GM10266 (cell line): Measurements from ENCODE around the gene PIF1.

Source experiments
- DNase-seq: peaks from one replicate; pipeline ENCODE4 v3.0.0; 2012; ENCODE audit errors: extremely low spot score
- TF ChIP-seq, protein P1 (sequence below): IDR thresholded peaks from 2 replicates; pipeline ENCODE4 v1.5.1; 2012; ENCODE audit warnings: mild to moderate bottlenecking, low read depth; ENCODE audit not compliant: control insufficient read depth, insufficient read depth; ENCODE audit errors: missing control alignments

The PIF1 gene

DNA sequence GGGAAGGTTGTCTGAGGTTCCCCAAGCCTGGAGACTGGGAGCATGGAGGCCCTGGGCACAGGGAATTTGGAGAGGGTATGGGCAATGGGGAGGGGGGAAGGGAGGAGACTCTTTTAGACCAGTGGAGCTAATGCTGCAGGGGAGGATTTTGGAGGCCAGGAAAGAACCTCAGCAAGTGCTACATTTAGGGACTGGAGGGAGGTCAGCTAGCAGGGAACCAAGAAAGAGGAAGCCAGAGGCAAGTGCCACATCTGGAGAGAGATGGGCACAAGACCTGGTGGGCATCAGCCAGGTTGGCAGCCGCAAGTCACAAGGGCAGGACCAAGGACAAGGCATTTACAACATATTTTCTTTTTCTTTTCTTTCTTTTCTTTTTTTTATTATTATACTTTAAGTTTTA is 37.0 kb upstream of the PIF1 start:
- TF ChIP-seq, protein P1, sequence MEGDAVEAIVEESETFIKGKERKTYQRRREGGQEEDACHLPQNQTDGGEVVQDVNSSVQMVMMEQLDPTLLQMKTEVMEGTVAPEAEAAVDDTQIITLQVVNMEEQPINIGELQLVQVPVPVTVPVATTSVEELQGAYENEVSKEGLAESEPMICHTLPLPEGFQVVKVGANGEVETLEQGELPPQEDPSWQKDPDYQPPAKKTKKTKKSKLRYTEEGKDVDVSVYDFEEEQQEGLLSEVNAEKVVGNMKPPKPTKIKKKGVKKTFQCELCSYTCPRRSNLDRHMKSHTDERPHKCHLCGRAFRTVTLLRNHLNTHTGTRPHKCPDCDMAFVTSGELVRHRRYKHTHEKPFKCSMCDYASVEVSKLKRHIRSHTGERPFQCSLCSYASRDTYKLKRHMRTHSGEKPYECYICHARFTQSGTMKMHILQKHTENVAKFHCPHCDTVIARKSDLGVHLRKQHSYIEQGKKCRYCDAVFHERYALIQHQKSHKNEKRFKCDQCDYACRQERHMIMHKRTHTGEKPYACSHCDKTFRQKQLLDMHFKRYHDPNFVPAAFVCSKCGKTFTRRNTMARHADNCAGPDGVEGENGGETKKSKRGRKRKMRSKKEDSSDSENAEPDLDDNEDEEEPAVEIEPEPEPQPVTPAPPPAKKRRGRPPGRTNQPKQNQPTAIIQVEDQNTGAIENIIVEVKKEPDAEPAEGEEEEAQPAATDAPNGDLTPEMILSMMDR = no peak

DNA sequence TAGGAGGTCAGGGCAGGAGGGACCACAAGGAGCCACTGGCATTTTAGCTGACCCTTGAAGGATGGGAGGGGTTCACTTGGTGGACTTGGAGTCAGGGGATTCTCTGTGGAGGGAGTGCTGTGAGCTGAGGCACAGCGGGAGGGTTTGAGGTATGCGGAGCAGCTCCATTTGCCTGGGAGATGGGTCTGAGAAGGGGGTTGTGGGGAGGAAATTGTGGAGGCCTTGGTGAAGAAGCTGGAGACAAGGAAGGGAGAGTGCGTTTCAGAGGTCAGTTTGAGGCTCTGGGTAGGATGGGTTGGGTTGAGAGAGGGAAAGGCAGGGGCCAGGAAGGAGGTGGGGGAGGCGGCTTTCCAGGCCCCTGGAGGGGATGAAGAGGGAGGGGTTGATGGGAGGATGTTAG is 36.5 kb upstream of the PIF1 start:
- no peak for DNase-seq
- TF ChIP-seq, protein P1 = no peak

More for the DNA sequence above, 37.0 kb upstream of the PIF1 start:
- no peak for DNase-seq

DNA sequence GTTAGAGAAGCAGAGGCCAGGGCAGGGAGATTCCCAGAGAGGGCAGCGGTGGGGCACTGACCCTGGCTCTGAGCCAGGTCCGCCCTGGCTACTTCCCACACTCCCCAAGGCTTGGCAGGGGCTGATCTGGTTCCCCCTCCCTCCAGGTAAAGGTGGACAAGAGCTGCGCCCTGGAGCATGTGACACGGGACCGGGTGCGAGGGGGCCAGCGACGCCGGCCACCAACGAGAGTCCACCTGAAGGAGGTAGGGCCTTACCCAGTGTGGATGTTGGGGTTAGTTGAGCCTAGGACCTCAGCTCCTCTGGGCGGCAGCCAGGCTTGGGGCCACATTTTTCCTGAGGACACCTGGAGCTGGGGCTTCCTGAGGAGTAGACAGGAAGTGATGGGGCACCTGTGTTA is 35.9 kb upstream of the PIF1 start:
- TF ChIP-seq, protein P1 = no peak
- no peak for DNase-seq

DNA sequence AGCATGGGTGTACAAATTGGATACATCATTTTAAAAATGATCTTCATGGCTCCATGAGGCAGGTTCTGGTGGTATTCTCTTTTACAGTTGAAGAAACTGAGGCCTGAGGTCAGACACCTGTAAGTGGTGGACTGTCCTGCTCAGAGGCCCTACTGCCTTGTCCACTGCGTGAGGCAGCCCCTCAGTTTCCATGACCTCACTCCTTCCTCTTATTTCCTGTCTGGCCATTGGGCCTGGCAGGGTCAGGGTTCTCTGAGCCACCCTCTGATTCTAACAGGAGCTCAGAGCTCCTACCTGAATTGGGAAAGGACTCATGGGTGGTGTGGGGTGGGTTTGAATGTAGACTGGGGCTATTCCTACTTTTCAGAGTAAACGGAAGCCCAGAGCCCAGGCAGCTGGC is 33.8 kb upstream of the PIF1 start:
- TF ChIP-seq, protein P1 = no peak
- no peak for DNase-seq

DNA sequence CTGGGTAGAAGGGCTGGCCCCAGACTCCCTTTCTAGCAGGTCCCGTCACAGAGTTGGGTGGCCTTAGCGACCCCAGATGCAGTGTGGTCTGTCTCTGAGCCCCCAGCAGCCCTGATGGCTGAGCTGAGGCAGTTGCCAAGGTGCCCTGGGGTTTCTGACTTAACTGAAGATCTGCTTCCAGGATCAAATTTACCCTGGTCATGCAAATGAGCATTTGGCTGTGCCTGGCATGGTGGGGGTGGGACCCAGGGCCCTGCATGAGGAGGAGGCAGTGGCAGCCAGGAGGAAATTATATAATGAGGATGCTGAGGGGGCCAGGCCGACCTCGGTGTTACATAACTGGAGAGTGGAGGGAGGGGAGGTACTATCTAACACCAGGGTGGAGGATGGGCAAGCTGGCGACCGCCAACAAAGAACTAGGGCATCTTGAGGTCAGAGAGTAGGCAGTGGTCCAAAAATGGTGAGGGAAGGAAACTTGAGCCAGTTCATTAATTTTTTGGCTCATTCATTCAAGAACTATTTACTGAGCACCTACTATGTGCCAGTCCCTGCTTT is 32.7 kb upstream of the PIF1 start:
- TF ChIP-seq, protein P1 = no peak
- DNase-seq = no peak

DNA sequence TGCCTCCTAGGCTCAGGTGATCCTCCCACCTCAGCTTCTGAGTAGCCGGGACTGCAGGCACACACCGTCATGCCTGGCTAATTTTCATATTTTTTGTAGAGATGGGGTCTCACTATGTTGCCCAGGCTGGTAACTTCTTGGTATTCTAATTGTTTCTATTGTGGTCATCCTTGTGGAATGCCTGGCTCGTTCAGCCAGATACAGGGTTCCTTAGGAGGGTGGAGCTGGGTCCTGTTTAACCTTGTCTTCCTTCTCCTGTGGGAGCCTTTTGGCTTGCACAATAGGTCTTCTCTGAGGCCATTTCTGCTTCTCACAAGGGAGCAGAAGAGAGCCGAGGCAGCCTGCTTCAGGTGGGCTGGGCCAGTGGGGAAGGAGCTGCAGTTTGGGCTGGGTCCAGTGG is 32.0 kb upstream of the PIF1 start:
- TF ChIP-seq, protein P1 = no peak
- no peak for DNase-seq

DNA sequence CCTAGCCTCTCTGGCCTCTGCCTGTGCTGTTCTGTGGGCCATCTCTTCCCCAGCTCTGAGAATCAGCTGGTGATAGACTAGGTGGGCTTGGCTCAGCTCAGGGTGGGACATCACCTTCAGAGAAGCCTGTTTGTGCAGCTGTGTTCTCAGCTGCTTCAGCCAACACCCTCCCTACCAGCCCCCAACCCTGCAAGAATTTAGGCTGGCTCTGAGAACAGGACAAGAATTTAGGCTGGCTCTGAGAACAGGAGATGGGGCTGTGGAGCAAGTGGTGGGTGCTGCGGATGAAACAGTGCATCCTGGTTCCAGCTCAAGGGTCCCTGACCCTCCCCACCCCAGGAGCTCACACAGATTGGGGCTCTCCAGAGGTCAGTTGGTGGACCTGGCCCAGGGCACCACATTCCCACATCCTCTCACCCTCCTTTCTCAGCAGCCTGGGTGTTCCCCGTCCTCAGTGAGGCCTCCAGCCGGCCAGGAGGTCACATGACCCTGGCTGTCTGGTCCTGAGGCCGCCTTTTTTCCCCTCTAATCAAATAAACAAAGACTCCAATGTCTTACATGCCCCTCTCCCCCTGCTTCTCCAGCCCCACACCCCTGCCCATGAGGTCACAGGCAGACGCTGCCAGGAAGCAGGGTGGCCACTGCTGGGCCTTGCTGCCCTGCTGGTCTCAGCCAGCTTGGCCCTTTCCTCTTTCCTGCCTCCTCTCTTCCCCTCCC is 31.1 kb upstream of the PIF1 start:
- no peak for DNase-seq
- TF ChIP-seq, protein P1 = no peak
